ENCODE measurements around the gene MS4A6A. TPM values are rescaled to one million over a fixed set of nuclear protein-coding genes. Genes with fewer than 3 reads are reported as not detected.

The MS4A6A gene
- total RNA-seq, 1 experiment from 2014 or later = not detected

GRCh38 chr11:60221692-60222091 lies 38.8 kb upstream of the MS4A6A start:
- Histone ChIP-seq H3K9me3 (ENCODE audit: low read length) (no peaks in the 10 kb centered on the region), H3K9me2 (replicated peaks; ENCODE audit: low read length) (no peaks in the 10 kb centered on the region), H3K27ac (ENCODE audit: low read length) (no peak overlapping the region), H3K4me2 (ENCODE audit: low read length) (no peak overlapping the region), H3K79me2 (ENCODE audit: low read length) (no peaks in the 10 kb centered on the region), H3K9ac (ENCODE audit: low read length) (no peak overlapping the region), H4K20me1 (ENCODE audit: low read length) (no peaks in the 10 kb centered on the region), H3K27me3 (ENCODE audit: low read length) (no peaks in the 10 kb centered on the region), H3K4me1 (ENCODE audit: insufficient read depth, low read length) (no peaks in the 10 kb centered on the region), H2AFZ (ENCODE audit: low read length) (no peak overlapping the region), H3K4me3 (ENCODE audit: low read length) (no peak overlapping the region), H3F3A (ENCODE audit: low read length, unreplicated experiment) (no peaks in the 10 kb centered on the region), H3K36me3 (ENCODE audit: low read depth, low read length) (no peaks in the 10 kb centered on the region)
- DNase-seq (no peak), ATAC-seq (no peak)
- intact Hi-C loops (cut with micrococcal nuclease) = no loop called here
- BruUV-seq (replicated peaks) = no TSS peak
- POLR2A ChIA-PET (ENCODE audit: unreplicated experiment) = no interaction called here
- no peak for TF ChIP-seq CTCF (conservative IDR thresholded peaks at IDR 0.05; ENCODE audit: low read depth, low read length)
- TF ChIP-seq EZH2 (IDR thresholded peaks at IDR 0.05; ENCODE audit: low read length, unreplicated experiment) = no peak
- CTCF ChIA-PET = no interaction called here

GRCh38 chr11:60221181-60221580 lies 38.3 kb upstream of the MS4A6A start:
- no peaks in the 10 kb centered on the region for H3K79me2 ChIP-seq (ENCODE audit: low read length)
- no peak overlapping the region for H3K27ac ChIP-seq (ENCODE audit: low read length)
- H3K27me3 ChIP-seq (ENCODE audit: low read length) = no peaks in the 10 kb centered on the region
- no peak overlapping the region for H3K4me3 ChIP-seq (ENCODE audit: low read length)
- no peaks in the 10 kb centered on the region for H3K36me3 ChIP-seq (ENCODE audit: low read depth, low read length)
- no peaks in the 10 kb centered on the region for H3K4me1 ChIP-seq (ENCODE audit: insufficient read depth, low read length)
- no peak for DNase-seq
- no peak for ATAC-seq
- no peak overlapping the region for H3K4me2 ChIP-seq (ENCODE audit: low read length)
- H3K9me3 ChIP-seq (ENCODE audit: low read length) = no peaks in the 10 kb centered on the region
- CTCF ChIA-PET = no interaction called here
- no peak overlapping the region for H2AFZ ChIP-seq (ENCODE audit: low read length)
- intact Hi-C loops (cut with micrococcal nuclease) = no loop called here
- no peaks in the 10 kb centered on the region for H3K9me2 ChIP-seq (replicated peaks; ENCODE audit: low read length)
- H3F3A ChIP-seq (ENCODE audit: low read length, unreplicated experiment) = no peaks in the 10 kb centered on the region
- POLR2A ChIA-PET (ENCODE audit: unreplicated experiment) = no interaction called here
- no peaks in the 10 kb centered on the region for H4K20me1 ChIP-seq (ENCODE audit: low read length)
- no TSS peak for BruUV-seq (replicated peaks)
- TF ChIP-seq EZH2 (IDR thresholded peaks at IDR 0.05; ENCODE audit: low read length, unreplicated experiment) = no peak
- no peak overlapping the region for H3K9ac ChIP-seq (ENCODE audit: low read length)

GRCh38 chr11:60214386-60214785 lies 31.5 kb upstream of the MS4A6A start:
- no peak overlapping the region for H3K9ac ChIP-seq (ENCODE audit: low read length)
- CTCF ChIA-PET = no interaction called here
- ATAC-seq = no peak
- no peaks in the 10 kb centered on the region for H3K36me3 ChIP-seq (ENCODE audit: low read depth, low read length)
- H3F3A ChIP-seq (ENCODE audit: low read length, unreplicated experiment) = no peaks in the 10 kb centered on the region
- H3K27ac ChIP-seq (ENCODE audit: low read length) = no peak overlapping the region
- no peak overlapping the region for H2AFZ ChIP-seq (ENCODE audit: low read length)
- POLR2A ChIA-PET (ENCODE audit: unreplicated experiment) = no interaction called here
- H3K27me3 ChIP-seq (ENCODE audit: low read length) = 0 out of 2 replicates have a peak, but pooled peaks cover 3% of the 10 kb centered on the region
- DNase-seq = no peak
- H4K20me1 ChIP-seq (ENCODE audit: low read length) = no peaks in the 10 kb centered on the region
- no peak for TF ChIP-seq CTCF (conservative IDR thresholded peaks at IDR 0.05; ENCODE audit: low read depth, low read length)
- no peak for TF ChIP-seq EZH2 (IDR thresholded peaks at IDR 0.05; ENCODE audit: low read length, unreplicated experiment)
- no peak for TF ChIP-seq EZH2phosphoT487 (IDR thresholded peaks at IDR 0.05; ENCODE audit: borderline replicate concordance, low read length)
- H3K4me2 ChIP-seq (ENCODE audit: low read length) = no peak overlapping the region
- no peaks in the 10 kb centered on the region for H3K9me2 ChIP-seq (replicated peaks; ENCODE audit: low read length)
- no peaks in the 10 kb centered on the region for H3K79me2 ChIP-seq (ENCODE audit: low read length)
- no peaks in the 10 kb centered on the region for H3K9me3 ChIP-seq (ENCODE audit: low read length)
- intact Hi-C loops (cut with micrococcal nuclease) = no loop called here
- no peaks in the 10 kb centered on the region for H3K4me1 ChIP-seq (ENCODE audit: insufficient read depth, low read length)
- no TSS peak for BruUV-seq (replicated peaks)
- no peak overlapping the region for H3K4me3 ChIP-seq (ENCODE audit: low read length)

All from PC-3 (cell line).